Sigmoid colon (tissue), 7 donors: ENCODE measurements around the gene CNNM3. TPM values are rescaled to one million over a fixed set of nuclear protein-coding genes. Genes with fewer than 3 reads are reported as not detected.

Experiments used
- DNase-seq: peaks from one replicate; pipeline ENCODE4 v3.0.0-alpha.2; 2019
- H3K27ac ChIP-seq, 4 donors: fragments of 200-600 bp; sonication (generic); one replicate each; pipeline ENCODE4 v1.5.1; 2016 to 2019; ENCODE audit warnings: mild to moderate bottlenecking in 1 of 4
- H3K27me3 ChIP-seq, 3 donors: fragments of 200-600 bp; sonication (generic); one replicate each; pipeline ENCODE4 v1.5.1; 2019; ENCODE audit warnings: mild to moderate bottlenecking in 1 of 3
- H3K36me3 ChIP-seq, 4 donors: fragments of 200-600 bp; sonication (generic); one replicate each; pipeline ENCODE4 v1.5.1; 2016 to 2019
- H3K4me1 ChIP-seq, 4 donors: fragments of 200-600 bp; sonication (generic); one replicate each; pipeline ENCODE4 v1.5.1; 2017 to 2019
- H3K4me3 ChIP-seq, 4 donors: fragments of 200-600 bp; sonication (generic); one replicate each; pipeline ENCODE4 v1.5.1; 2017 to 2019; ENCODE audit warnings: mild to moderate bottlenecking in 2 of 4, moderate library complexity in 1 of 4
- H3K9me3 ChIP-seq, 4 donors: fragments of 200-600 bp in 3 of 4; sonication (generic) in 3 of 4; one replicate each; pipeline versions ENCODE4 v1.5.1 to v1.6.1; 2013 to 2019
- CTCF ChIP-seq, 4 experiments: fragments of 450-650 bp in 3 of 4; fragments of 200-600 bp in 1 of 4; IDR thresholded peaks; one replicate each; pipeline ENCODE4 v1.5.1; 2016 to 2019; ENCODE audit warnings: antibody characterized with exemption in 4 of 4, mild to moderate bottlenecking in 3 of 4, moderate library complexity in 2 of 4
- EP300 ChIP-seq, 4 donors: sonication (generic); formaldehyde crosslinking; IDR thresholded peaks; one replicate each; pipeline ENCODE4 v1.6.1; 2017; ENCODE audit warnings: antibody characterized with exemption in 4 of 4
- POLR2A ChIP-seq, 2 donors: fragments of 450-650 bp; IDR thresholded peaks; one replicate each; pipeline ENCODE4 v1.6.1; 2016; ENCODE audit warnings: antibody characterized with exemption in 2 of 2, mild to moderate bottlenecking in 2 of 2, moderate library complexity in 2 of 2
- POLR2AphosphoS5 ChIP-seq, 4 donors: sonication (generic); formaldehyde crosslinking; IDR thresholded peaks; one replicate each; pipeline ENCODE4 v1.6.1; 2017; ENCODE audit warnings: antibody characterized with exemption in 4 of 4
- WGBS, 2 donors: extraction: QIAGEN DNeasy Blood & Tissue Kit; methylation state at CpG; one replicate each; pipeline ENCODE4 v1.1.7; 2013; 5-methylcytosine and 5-hydroxymethylcytosine counted together
- intact Hi-C: fragments of 100-400 bp; cut with DNase I; formaldehyde crosslinking; loops from one replicate; pipeline ENCODE4 v1.15.1; 2023
- polyA plus RNA-seq, 3 donors: library from polyadenylated mRNA; stranded (reverse); fragments of 200-250 nt; gene quantifications; one replicate each; pipeline ENCODE4 v1.2.3, GENCODE V29; 2013
- total RNA-seq, 4 donors: library from RNA; depleted of rRNA; stranded (reverse); fragments of >200 nt; gene quantifications; one replicate each; pipeline ENCODE4 v1.1.0, GENCODE V29; 2016
- donor health status: healthy with polysubstance abuse.
- donor health status: Bipolar disorder and iron deficiency.
- donor health status: healthy.

The CNNM3 gene
- total and polyA plus RNA-seq, 7 donors, result 1.2 to 16.6 (median 10.0) TPM

GRCh38 chr2:96824079-96824870, 8.2 kb downstream of the CNNM3 start:
- peaks cover 0 to 61% (median 51%) of the 10 kb centered on the region in 4 donors for H3K4me1 ChIP-seq
- intact Hi-C loops, result no loop called here
- no peak overlapping the region for H3K4me3 ChIP-seq
- H3K36me3 ChIP-seq, result peaks cover 20 to 44% (median 35%) of the 10 kb centered on the region in 4 donors
- no peaks in the 10 kb centered on the region for H3K9me3 ChIP-seq
- H3K27ac ChIP-seq, result peak overlapping the region; percentile 54 to 64 (median 58)
- 44 to 67% methylated on average over 6 of the region's 6 CpGs for WGBS, 2 donors
- no peak for DNase-seq
- H3K27me3 ChIP-seq, result no peaks in the 10 kb centered on the region
- TF ChIP-seq POLR2AphosphoS5 (IDR thresholded peaks at IDR 0.05) (no peak), CTCF (IDR thresholded peaks at IDR 0.05) (no peak), EP300 (IDR thresholded peaks at IDR 0.05) (no peak), POLR2A (IDR thresholded peaks at IDR 0.05) (no peak)

DNA sequence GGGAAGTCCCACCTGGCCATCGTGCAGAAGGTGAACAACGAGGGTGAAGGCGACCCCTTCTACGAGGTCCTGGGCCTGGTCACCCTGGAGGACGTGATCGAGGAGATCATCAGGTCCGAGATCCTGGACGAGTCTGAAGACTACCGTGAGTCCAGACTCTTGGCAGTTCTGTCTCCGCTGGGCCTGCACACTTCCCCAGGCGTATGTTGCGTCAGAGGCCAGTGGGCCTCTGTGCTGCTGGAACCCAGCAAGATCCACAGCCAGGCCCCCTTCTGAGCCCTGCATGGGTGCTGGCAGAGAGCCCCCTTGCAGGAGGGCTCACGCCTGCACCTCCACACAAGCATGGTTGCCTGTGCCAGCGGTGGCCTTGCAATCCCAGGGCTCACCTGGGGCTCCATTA, 9.0 kb downstream of the CNNM3 start:
- H3K27ac ChIP-seq, result peak overlapping the region in 2 of 4 donors; percentile 54 to 60
- H3K36me3 ChIP-seq, result peaks cover 27 to 52% (median 43%) of the 10 kb centered on the region in 4 donors
- no peak for DNase-seq
- TF ChIP-seq CTCF (IDR thresholded peaks at IDR 0.05) (no peak), EP300 (IDR thresholded peaks at IDR 0.05) (no peak), POLR2AphosphoS5 (IDR thresholded peaks at IDR 0.05) (no peak), POLR2A (IDR thresholded peaks at IDR 0.05) (no peak)
- H3K4me1 ChIP-seq, result peaks cover 0 to 53% (median 43%) of the 10 kb centered on the region in 4 donors
- no peak overlapping the region for H3K4me3 ChIP-seq
- WGBS, 2 donors, result 95% methylated on average over 14 of the region's 14 CpGs
- H3K9me3 ChIP-seq, result no peaks in the 10 kb centered on the region
- intact Hi-C loops, result no loop called here
- no peaks in the 10 kb centered on the region for H3K27me3 ChIP-seq

- intact Hi-C loops, result no loop called here
- TF ChIP-seq EP300 (IDR thresholded peaks at IDR 0.05) (no peak), POLR2AphosphoS5 (IDR thresholded peaks at IDR 0.05) (no peak), POLR2A (IDR thresholded peaks at IDR 0.05) (no peak), CTCF (IDR thresholded peaks at IDR 0.05) (no peak)
- Histone ChIP-seq H3K4me1 (peaks cover 0 to 37% (median 29%) of the 10 kb centered on the region in 4 donors), H3K27ac (no peak overlapping the region), H3K9me3 (no peaks in the 10 kb centered on the region), H3K27me3 (no peaks in the 10 kb centered on the region), H3K36me3 (peaks cover 38 to 69% (median 53%) of the 10 kb centered on the region in 4 donors), H3K4me3 (no peak overlapping the region)
- 94 to 95% methylated on average over 22 of the region's 22 CpGs for WGBS, 2 donors
- DNase-seq, result no peak
Observed at GRCh38 chr2:96826546-96827278, 10.6 kb downstream of the CNNM3 start.

DNA sequence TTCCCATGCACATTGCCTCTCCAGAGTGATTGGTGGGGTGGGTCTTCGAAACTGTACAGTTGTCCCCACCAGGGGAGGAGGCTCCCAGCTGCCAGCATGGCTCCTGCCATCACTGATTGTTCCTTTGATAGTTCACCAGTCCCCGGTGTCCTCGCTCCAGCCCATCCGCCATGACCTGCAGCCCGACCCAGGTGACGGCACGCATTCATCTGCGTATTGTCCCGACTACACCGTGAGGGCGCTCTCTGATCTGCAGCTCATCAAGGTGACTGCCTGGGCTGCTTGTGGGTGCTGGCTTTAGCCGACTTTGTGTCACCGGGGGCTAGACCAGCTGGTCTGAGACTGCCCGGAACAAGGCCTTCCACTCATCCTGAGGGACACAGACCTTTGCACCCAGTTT, 12.4 kb downstream of the CNNM3 start:
- no peak overlapping the region for H3K27ac ChIP-seq
- no peak overlapping the region for H3K4me3 ChIP-seq
- no peaks in the 10 kb centered on the region for H3K9me3 ChIP-seq
- intact Hi-C loops, result no loop called here
- DNase-seq, result no peak
- 96% methylated on average over 14 of the region's 14 CpGs for WGBS, 2 donors
- no peaks in the 10 kb centered on the region for H3K27me3 ChIP-seq
- H3K4me1 ChIP-seq, result peaks cover 0 to 34% (median 29%) of the 10 kb centered on the region in 4 donors
- TF ChIP-seq POLR2AphosphoS5 (IDR thresholded peaks at IDR 0.05) (no peak), EP300 (IDR thresholded peaks at IDR 0.05) (no peak), POLR2A (IDR thresholded peaks at IDR 0.05) (no peak), CTCF (IDR thresholded peaks at IDR 0.05) (no peak)
- peaks cover 38 to 86% (median 53%) of the 10 kb centered on the region in 4 donors for H3K36me3 ChIP-seq
